Measurements from ENCODE around the gene TRAK1.
A peak's percentile ranks its signal among the peaks of the same experiment; 100 is the strongest.

TRAK1 gene

GRCh38 chr3:42159147-42159546 is 68.0 kb downstream of the TRAK1 start:
- no peak for DNase-seq (ENCODE audit: low spot score)
- in situ Hi-C loops (cut with MboI; ENCODE audit: low pct_unique_long_range_greater_than_20kb, low sequenced_read_pairs, unreplicated experiment): no loop called here
- no peak for TF ChIP-seq CTCF (IDR thresholded peaks at IDR 0.05; ENCODE audit: extremely low read depth, insufficient read depth, missing control alignments)

- TF ChIP-seq CTCF (IDR thresholded peaks at IDR 0.05; ENCODE audit: extremely low read depth, insufficient read depth, missing control alignments): no peak
- in situ Hi-C loops (cut with MboI; ENCODE audit: low pct_unique_long_range_greater_than_20kb, low sequenced_read_pairs, unreplicated experiment): no loop called here
- DNase-seq (ENCODE audit: low spot score): peak; percentile 25
Measured at GRCh38 chr3:42159706-42160472, 68.7 kb downstream of the TRAK1 start.

GRCh38 chr3:42161050-42161935 is 70.1 kb downstream of the TRAK1 start:
- in situ Hi-C loops (cut with MboI; ENCODE audit: low pct_unique_long_range_greater_than_20kb, low sequenced_read_pairs, unreplicated experiment): no loop called here
- DNase-seq (ENCODE audit: low spot score): no peak
- no peak for TF ChIP-seq CTCF (IDR thresholded peaks at IDR 0.05; ENCODE audit: extremely low read depth, insufficient read depth, missing control alignments)

- in situ Hi-C loops (cut with MboI; ENCODE audit: low pct_unique_long_range_greater_than_20kb, low sequenced_read_pairs, unreplicated experiment): no loop called here
- DNase-seq (ENCODE audit: low spot score): no peak
- no peak for TF ChIP-seq CTCF (IDR thresholded peaks at IDR 0.05; ENCODE audit: extremely low read depth, insufficient read depth, missing control alignments)
Measured at GRCh38 chr3:42162462-42162861, 71.3 kb downstream of the TRAK1 start.

GRCh38 chr3:42163622-42164244 is 72.6 kb downstream of the TRAK1 start:
- no peak for DNase-seq (ENCODE audit: low spot score)
- in situ Hi-C loops (cut with MboI; ENCODE audit: low pct_unique_long_range_greater_than_20kb, low sequenced_read_pairs, unreplicated experiment): no loop called here
- TF ChIP-seq CTCF (IDR thresholded peaks at IDR 0.05; ENCODE audit: extremely low read depth, insufficient read depth, missing control alignments): no peak

GRCh38 chr3:42164656-42165055 is 73.5 kb downstream of the TRAK1 start:
- in situ Hi-C loops (cut with MboI; ENCODE audit: low pct_unique_long_range_greater_than_20kb, low sequenced_read_pairs, unreplicated experiment): no loop called here
- no peak for TF ChIP-seq CTCF (IDR thresholded peaks at IDR 0.05; ENCODE audit: extremely low read depth, insufficient read depth, missing control alignments)

More at GRCh38 chr3:42164656-42165055, 73.5 kb downstream of the TRAK1 start:
- DNase-seq (ENCODE audit: low spot score): no peak
